Measurements from ENCODE around the gene NOS3.

NOS3 gene

DNA sequence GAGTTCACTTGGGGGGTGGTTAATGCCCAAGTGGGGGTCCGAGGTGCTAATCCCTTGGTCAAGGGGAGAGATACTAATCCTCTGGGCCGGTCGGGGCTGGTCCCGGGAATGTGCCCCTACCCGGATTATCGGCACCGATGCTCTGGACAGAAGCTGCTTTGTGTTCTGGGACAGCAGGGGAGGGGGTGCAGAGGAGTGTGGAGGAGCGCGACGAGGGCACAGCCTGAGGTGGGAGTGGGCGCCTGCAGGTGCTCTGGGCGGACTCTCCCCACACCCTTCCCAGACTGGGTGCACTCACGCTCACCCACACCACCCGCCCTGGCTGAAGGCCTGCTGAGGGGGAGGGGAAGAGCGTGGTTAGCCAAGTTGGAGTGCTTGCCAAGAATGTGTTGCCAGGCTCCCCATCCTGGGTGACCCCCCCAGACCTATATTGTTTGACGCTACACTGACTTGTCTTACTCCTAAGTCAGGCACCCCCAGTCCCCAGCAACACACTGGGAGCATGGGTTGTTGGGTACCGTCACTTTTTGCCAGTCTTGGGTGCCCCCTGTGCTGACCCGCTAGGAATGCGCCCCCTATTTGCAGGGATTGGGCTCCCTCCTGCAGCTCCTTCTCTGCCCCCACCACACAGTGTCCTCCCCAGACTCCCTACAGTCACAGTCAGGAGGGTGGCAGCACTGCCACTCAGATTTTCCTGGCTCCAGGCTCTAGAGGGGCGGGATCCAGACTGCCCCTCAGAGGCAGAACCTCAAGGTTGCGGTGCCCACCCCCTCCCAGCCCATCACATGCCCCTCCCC is 69.8 kb downstream of the NOS3 start:
- DNase-seq = peak; percentile 72

DNA sequence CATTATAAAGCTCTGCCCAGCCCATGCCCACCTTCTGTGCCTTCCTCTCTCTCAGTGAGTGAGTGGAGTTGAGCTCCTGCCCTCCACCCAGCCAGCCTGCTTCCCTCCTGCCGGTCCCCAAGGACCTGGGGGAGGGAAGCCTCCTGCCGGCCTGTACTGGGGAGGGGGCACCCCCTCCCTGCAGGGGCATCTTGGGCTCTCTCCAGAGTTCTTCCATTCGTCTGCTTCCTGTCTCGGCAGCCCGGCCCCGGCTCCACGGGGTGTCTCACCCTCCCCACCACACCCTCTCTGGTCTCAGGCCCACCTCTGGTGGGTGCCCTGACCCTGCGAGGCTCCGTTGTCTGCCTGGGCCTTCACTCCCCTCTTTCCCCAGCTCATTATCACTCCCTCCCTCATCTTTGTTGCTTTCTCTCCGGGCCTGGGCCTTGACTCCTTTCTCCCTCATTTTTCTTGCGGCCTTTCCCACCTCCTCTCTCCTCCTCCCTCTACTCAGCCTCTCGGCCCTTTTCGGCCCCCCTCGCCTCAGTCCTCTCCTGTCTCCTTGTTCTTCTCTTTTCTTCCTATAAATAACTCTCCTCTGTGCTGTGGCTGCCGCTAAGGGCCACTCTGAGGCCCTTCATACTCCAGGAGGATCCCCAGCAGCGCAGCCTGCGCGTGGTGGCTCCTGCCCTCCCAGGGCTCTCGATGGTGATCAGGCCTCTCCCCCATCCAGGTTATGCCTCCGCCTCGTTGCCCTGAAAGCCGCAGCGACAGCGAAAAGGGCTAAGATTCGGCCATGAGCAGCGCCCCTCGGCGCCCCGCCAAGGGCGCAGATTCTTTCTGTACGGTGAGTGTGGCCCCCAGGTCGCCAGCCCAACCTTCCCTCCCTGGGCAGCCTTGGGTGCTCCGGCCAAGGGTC is 70.6 kb downstream of the NOS3 start:
- DNase-seq = no peak

DNA sequence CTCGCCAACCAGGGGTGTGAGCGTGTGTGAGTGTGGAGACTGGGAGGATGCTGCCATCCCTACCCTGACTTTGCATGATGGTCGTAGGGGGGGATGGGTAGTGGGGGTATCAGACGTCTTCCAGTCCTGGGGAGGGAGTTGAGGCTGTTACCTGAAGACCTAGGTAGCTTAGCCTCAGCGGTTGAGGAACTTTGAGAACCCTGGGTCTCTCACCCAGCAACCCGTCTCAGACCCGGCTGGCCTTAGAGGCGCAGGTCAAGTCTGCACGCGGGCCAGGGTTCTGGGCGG is 71.2 kb downstream of the NOS3 start:
- no peak for DNase-seq

DNA sequence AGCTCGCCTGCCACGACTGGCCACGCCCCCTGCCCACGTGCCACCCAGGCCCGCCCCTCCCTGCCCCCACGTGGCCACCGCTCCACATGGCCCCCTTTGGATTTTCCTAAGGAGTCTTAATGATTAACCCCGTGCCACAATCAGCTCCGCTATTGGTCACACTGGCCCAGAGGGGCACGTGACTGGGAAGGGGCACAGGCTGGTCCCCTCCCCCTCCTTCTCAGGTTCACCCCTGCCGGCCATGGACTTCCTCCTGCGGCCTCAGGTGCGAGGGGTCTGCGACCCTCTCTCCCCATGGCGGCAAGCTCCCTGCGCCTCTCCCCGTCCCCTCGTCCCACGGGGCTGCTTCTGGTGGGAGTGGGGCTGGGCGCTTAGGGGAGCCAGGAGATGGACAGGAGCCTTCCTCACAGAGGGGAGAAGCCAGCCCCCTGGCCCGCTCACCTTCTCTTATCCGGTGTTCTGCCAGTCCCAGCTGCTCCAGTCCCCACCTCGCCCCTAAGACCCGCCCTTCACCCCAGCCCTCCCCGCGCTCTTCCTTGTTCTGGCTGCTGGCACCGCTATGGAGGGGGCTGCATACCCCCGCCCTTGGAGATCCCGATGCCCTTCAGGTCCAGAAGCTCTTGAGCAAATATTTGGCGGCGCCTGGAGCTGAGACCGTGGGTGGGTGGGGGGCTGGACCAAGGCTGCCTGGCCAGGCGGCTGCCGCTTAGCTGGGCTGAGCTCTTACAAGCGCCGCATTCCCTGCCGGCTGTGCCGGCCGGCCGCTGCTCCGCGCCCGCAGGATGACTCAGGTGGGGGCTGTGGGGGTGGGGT is 71.8 kb downstream of the NOS3 start:
- DNase-seq = no peak

DNA sequence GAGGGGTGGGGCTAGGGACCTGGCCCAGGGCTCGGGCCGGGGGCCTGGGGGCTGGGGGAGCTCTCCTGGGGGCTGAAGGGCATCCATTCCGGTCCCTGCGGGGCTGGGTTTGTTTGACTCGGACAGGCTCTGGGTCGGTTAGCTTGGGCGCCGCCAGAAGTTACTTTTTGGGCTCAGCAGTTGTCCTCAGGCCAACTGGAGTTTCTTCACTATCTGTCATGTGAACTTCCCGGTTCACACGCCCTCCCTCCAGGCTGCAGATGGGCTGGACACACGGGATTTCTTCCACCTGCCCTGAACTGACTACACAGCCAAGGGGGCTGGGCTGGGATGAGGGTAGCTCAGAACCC is 72.4 kb downstream of the NOS3 start:
- DNase-seq = no peak

All from hematopoietic multipotent progenitor cell treated with erythropoietin and hydrocortisone succinate and interleukin-3 and kit ligand, for 8 days (in vitro differentiated cells).